ENCODE results near the gene PCNT. TPM values are rescaled to one million over a fixed set of nuclear protein-coding genes. Genes with fewer than 3 reads are reported as not detected.

The PCNT gene
- total and polyA plus RNA-seq, 9 of the 15 experiments (the other 6 are each of a cell fraction or from before 2014, with no cell fraction given), result 9.1 to 53.5 (median 31.3) TPM

DNA sequence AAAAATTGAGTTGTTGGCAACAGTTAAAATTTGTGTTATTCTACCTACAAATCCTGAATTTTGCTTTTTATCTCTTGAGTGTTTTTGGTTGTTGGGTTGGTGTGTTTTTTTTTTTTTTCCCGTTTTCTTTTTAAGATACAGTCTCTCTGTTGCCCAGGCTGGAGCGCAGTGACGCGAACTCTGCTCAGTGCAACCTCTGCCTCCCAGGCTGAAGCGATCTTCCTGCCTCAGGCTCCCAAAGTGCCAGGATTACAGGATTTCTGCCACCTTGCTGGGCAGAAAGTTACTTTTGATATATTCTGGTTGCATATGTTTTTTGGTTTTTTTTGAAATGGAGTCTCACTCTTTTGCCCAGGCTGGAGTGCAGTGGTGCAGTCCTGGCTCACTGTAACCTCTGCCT, 4.2 kb downstream of the PCNT start:
- no peak for FAIRE-seq
- Histone ChIP-seq H3K4me3 (no peak overlapping the region), H3K27ac (ENCODE audit: extremely low read depth, low read depth, low read length) (no peak overlapping the region), H3K79me2 (ENCODE audit: control insufficient read depth, insufficient read depth, low read length) (peaks cover 59% of the 10 kb centered on the region), H3K4me1 (replicated peaks in 1 of 2; ENCODE audit: control insufficient read depth in 2 of 2, insufficient read depth in 2 of 2, low read length in 2 of 2) (peaks cover 6 to 24% of the 10 kb centered on the region in 2 experiments; a peak in 4 of 5 replicates), H3K36me3 (ENCODE audit: control insufficient read depth, insufficient read depth, low read length) (peaks cover 59% of the 10 kb centered on the region), H2AFZ (ENCODE audit: low read depth, low read length) (no peak overlapping the region), H3K9ac (ENCODE audit: insufficient read depth in 1 of 2, low read depth in 2 of 2, low read length in 2 of 2) (no peak overlapping the region), H4K20me1 (replicated peaks; ENCODE audit: control insufficient read depth, insufficient read depth, low read length) (no peaks in the 10 kb centered on the region), H3K9me1 (ENCODE audit: control insufficient read depth, insufficient read depth, low read length) (no peaks in the 10 kb centered on the region), H3K4me2 (ENCODE audit: insufficient read depth, low read length) (no peak overlapping the region), H3K27me3 (ENCODE audit: control insufficient read depth in 2 of 2, insufficient read depth in 2 of 2, low read length in 2 of 2) (no peaks in the 10 kb centered on the region), H3K9me3 (replicated peaks; ENCODE audit: control insufficient read depth, insufficient read depth, low read depth, low read length) (no peaks in the 10 kb centered on the region)
- BruUV-seq (replicated peaks), result no TSS peak
- WGBS (ENCODE audit: insufficient coverage, low coverage, missing lambda C conversion rate), result 83% methylated on average over 5 of the region's 5 CpGs
- in situ Hi-C loops (cut with MboI) (no loop called here), intact Hi-C loops (cut with micrococcal nuclease) (no loop called here)
- CTCF ChIA-PET (ENCODE audit: low intra/inter-chr PET ratio), result no interaction called here
- ATAC-seq, result no peak
- TF ChIP-seq TCF3 (CRISPR knock-in tag; IDR thresholded peaks at IDR 0.05) (no peak), KLF6 (CRISPR knock-in tag; IDR thresholded peaks at IDR 0.05; ENCODE audit: borderline replicate concordance) (no peak), MYNN (IDR thresholded peaks at IDR 0.05) (no peak), MYNN (CRISPR knock-in tag; IDR thresholded peaks at IDR 0.05) (no peak), CHD4 (IDR thresholded peaks at IDR 0.05; ENCODE audit: insufficient read depth, insufficient replicate concordance, low read depth, low read length, poor library complexity, severe bottlenecking) (no peak), ZNF140 (CRISPR knock-in tag; IDR thresholded peaks at IDR 0.05) (no peak), POLR2H (tag; IDR thresholded peaks at IDR 0.05; ENCODE audit: low read depth) (no peak), ZNF764 (CRISPR knock-in tag; IDR thresholded peaks at IDR 0.05; ENCODE audit: low read depth) (no peak), NFE2 (IDR thresholded peaks at IDR 0.05; ENCODE audit: low read depth) (no peak), CBFA2T3 (IDR thresholded peaks at IDR 0.05) (no peak)
- TF ChIP-seq, protein P1, sequence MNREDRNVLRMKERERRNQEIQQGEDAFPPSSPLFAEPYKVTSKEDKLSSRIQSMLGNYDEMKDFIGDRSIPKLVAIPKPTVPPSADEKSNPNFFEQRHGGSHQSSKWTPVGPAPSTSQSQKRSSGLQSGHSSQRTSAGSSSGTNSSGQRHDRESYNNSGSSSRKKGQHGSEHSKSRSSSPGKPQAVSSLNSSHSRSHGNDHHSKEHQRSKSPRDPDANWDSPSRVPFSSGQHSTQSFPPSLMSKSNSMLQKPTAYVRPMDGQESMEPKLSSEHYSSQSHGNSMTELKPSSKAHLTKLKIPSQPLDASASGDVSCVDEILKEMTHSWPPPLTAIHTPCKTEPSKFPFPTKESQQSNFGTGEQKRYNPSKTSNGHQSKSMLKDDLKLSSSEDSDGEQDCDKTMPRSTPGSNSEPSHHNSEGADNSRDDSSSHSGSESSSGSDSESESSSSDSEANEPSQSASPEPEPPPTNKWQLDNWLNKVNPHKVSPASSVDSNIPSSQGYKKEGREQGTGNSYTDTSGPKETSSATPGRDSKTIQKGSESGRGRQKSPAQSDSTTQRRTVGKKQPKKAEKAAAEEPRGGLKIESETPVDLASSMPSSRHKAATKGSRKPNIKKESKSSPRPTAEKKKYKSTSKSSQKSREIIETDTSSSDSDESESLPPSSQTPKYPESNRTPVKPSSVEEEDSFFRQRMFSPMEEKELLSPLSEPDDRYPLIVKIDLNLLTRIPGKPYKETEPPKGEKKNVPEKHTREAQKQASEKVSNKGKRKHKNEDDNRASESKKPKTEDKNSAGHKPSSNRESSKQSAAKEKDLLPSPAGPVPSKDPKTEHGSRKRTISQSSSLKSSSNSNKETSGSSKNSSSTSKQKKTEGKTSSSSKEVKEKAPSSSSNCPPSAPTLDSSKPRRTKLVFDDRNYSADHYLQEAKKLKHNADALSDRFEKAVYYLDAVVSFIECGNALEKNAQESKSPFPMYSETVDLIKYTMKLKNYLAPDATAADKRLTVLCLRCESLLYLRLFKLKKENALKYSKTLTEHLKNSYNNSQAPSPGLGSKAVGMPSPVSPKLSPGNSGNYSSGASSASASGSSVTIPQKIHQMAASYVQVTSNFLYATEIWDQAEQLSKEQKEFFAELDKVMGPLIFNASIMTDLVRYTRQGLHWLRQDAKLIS (CRISPR knock-in tag; IDR thresholded peaks at IDR 0.05), result no peak
- TF ChIP-seq, protein P2, sequence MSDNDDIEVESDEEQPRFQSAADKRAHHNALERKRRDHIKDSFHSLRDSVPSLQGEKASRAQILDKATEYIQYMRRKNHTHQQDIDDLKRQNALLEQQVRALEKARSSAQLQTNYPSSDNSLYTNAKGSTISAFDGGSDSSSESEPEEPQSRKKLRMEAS (CRISPR knock-in tag; IDR thresholded peaks at IDR 0.05), result no peak
- TF ChIP-seq, protein P3, sequence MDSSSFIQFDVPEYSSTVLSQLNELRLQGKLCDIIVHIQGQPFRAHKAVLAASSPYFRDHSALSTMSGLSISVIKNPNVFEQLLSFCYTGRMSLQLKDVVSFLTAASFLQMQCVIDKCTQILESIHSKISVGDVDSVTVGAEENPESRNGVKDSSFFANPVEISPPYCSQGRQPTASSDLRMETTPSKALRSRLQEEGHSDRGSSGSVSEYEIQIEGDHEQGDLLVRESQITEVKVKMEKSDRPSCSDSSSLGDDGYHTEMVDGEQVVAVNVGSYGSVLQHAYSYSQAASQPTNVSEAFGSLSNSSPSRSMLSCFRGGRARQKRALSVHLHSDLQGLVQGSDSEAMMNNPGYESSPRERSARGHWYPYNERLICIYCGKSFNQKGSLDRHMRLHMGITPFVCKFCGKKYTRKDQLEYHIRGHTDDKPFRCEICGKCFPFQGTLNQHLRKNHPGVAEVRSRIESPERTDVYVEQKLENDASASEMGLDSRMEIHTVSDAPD (CRISPR knock-in tag; IDR thresholded peaks at IDR 0.05), result no peak
- TF ChIP-seq, protein P4, sequence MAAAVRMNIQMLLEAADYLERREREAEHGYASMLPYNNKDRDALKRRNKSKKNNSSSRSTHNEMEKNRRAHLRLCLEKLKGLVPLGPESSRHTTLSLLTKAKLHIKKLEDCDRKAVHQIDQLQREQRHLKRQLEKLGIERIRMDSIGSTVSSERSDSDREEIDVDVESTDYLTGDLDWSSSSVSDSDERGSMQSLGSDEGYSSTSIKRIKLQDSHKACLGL (CRISPR knock-in tag; IDR thresholded peaks at IDR 0.05; ENCODE audit: borderline replicate concordance, poor library complexity, severe bottlenecking), result no peak
- POLR2A ChIA-PET, result no interaction called here
- no peak for DNase-seq (ENCODE audit: extremely low read depth in 1 of 4, low spot score in 3 of 4)
